IPS-NIHi11 (cell line): ENCODE data around the gene CDH1.
"Not testable (repeated sequence)": the region's sequence is repeated elsewhere in the genome, so short reads cannot be mapped to it uniquely, and the experiment has no call there.

ENCODE experiments used
- DNase-seq: peaks from one replicate; pipeline ENCODE4 v3.0.0; 2012; ENCODE audit warnings: mixed read lengths, low spot score

Gene CDH1

GRCh38 chr16:68762996-68763756 is 26.1 kb downstream of the CDH1 start:
- DNase-seq: peak; percentile 78

GRCh38 chr16:68764862-68765261 is 27.8 kb downstream of the CDH1 start:
- DNase-seq: no peak

GRCh38 chr16:68767581-68767980 is 30.5 kb downstream of the CDH1 start:
- no peak for DNase-seq

- DNase-seq: no peak
Observed at GRCh38 chr16:68768175-68768574, 31.1 kb downstream of the CDH1 start.

GRCh38 chr16:68768771-68769170 is 31.7 kb downstream of the CDH1 start:
- DNase-seq: no peak

- no peak for DNase-seq
Observed at GRCh38 chr16:68770671-68771070, 33.6 kb downstream of the CDH1 start.

GRCh38 chr16:68772030-68772681 is 35.1 kb downstream of the CDH1 start:
- no peak for DNase-seq

- no peak for DNase-seq
Observed at GRCh38 chr16:68772871-68773270, 35.8 kb downstream of the CDH1 start.

GRCh38 chr16:68774982-68775634 is 38.0 kb downstream of the CDH1 start:
- DNase-seq: no peak

- no peak for DNase-seq
Observed at GRCh38 chr16:68776821-68777485, 39.9 kb downstream of the CDH1 start.

- peak; percentile 54 for DNase-seq
Observed at GRCh38 chr16:68778551-68779231, 41.6 kb downstream of the CDH1 start.

GRCh38 chr16:68779891-68780290 is 42.8 kb downstream of the CDH1 start:
- no peak for DNase-seq

GRCh38 chr16:68781784-68782183 is 44.7 kb downstream of the CDH1 start:
- DNase-seq: no peak

- DNase-seq: no peak
Observed at GRCh38 chr16:68782198-68783174, 45.4 kb downstream of the CDH1 start.

GRCh38 chr16:68784226-68784625 is 47.1 kb downstream of the CDH1 start:
- no peak for DNase-seq

GRCh38 chr16:68784721-68785120 is 47.6 kb downstream of the CDH1 start:
- no peak for DNase-seq

GRCh38 chr16:68785715-68786114 is 48.6 kb downstream of the CDH1 start:
- DNase-seq: no peak

GRCh38 chr16:68786685-68787418 is 49.8 kb downstream of the CDH1 start:
- no peak for DNase-seq

GRCh38 chr16:68787419-68787807 is 50.3 kb downstream of the CDH1 start:
- not testable (repeated sequence) for DNase-seq

- no peak for DNase-seq
Observed at GRCh38 chr16:68790130-68790761, 53.2 kb downstream of the CDH1 start.
